ENCODE data around the gene FAM83F.

The FAM83F gene

DNA sequence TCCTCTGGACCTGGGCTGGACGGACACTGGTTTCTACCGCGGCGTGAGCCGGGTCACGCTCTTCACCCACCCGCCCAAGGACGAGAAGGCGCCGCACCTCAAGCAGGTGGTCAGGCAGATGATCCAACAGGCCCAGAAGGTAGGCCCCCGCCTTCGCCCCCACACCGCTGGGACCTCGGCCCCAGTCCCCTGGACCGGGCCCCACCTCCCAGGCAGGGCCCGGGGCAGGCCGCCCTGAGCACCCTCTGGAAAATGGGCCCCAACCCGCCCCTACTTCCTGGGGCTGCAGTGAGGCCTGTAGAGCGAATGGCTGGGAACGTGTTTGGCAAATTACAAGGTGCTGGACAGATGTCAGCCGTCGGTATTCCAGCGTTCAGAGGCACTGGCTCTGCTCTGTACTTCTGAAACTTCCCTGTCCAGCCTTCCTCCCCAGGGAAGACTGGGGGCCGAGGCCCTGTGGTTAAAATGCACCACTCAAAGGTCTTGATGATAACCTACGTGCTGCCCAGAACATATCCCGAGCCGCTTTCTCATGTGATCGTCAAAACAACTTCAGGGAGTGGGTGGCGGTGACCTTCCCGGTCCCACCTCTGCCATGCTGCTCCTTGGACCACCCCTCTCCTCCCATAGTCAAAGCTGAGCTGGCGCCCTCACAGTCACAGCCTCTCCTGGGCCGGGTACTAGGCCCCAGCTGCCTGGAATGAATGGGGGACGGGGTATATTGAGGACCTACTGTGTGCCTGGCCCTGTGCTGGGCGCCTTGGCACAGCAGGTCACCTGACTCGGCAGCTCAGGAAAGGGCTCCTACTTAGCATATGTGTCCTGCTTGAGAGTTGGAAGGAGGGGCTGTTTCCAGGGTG is 869 bp downstream of the FAM83F start:
- no peak for DNase-seq

DNA sequence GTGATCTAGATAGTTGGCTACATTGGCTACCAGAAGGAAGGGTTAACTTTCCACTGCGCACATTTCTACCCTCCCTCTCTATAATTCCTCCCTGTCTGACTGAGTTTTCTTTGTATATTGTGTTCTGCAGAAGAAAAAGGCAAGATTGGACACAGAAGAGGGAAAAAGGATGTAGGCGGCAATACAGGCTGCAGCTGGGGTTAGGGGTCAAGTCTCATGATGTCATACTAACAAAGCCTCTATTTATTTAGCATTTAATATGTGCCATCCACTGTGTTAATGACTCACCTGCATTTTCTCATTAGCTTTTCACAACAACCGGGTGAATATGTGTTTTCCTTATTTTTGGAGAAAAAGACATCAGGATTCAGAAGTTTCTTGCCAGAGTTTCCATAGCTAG is 2.0 kb downstream of the FAM83F start:
- no peak for DNase-seq

DNA sequence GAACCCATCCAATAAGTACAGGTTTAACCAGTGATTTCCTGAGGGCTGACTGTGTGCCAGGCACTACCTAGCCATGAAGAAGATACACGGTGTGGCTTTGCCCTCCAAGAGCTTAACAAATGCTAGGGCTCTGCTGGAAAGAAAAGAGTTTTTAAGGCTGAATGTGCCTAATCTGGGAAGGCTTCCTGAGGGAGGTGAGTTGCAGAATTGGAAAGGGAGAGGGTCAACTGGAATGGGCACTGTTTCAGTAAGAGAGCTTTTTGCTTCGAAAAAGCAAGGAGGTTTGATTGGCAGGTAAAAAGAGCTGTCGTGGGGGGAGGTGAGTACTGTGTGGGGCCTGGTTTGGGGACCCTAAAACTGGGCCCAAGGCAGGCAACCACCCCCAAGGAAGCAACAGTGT is 2.7 kb downstream of the FAM83F start:
- no peak for DNase-seq

DNA sequence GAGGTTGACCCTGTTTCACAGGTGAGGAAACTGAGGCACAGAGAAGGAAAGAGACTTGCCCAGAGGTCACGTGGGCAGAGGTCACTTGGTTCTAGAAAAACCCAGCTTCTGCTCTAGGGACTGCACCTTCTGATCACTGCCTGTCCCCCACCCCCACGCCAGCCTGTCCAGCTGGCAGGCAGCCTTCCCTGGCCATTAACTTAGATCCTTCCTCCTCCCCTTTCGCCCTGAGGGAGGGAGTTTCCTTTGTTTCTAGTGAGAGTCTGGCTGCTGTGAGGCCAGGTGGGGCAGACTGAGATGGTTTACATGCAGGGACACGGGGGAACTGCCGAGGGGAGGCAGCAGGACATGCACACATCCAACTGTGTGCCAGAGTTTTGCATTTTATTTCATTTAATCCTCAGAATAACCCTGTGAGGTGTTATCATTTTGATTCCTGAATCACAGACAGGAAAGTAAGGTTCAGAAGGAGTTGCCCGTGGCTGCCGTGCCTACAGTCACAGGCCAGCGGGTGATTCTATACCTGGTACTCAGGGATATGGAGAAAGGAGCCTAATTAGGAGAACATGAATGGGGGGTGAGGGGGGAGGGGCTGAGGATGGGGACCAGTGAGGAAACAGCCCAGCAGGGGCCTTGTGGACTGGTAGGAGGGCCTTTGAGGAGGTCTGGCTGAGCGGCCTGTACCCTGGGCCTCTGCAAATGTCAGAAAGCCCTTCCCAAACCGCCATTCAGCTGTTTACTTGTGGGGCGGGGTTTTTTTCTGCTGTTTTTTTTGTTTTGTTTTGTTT is 3.4 kb downstream of the FAM83F start:
- no peak for DNase-seq

DNA sequence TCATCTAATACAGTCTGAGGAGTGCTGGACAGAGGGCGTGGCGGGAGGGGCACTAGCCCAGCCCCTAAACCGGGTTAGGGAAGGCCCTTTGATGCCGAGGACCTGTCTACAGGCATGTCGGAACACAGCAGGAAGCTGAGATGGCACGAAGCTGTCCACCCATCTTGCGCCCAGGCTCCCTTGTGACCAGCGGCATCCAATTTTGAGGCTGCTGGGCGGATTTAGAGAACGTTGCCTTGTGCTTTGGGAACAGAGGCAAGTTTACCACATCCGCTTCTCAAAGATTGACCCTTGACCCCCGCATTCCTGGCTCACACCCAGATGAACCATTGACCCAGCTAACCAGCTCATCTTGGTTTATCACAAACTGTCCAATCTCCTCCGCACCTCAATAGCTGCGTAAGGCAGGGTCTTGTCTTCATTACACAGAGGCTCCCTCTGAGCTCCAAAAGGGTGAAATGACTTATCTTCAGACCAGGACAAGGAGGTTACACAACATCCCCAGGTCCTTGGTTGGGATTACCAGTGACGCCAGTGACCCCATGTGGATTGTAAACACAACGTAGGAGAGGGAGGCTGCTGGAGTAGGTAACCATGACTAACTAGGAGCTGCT is 4.5 kb downstream of the FAM83F start:
- peak; percentile 16 for DNase-seq

DNA sequence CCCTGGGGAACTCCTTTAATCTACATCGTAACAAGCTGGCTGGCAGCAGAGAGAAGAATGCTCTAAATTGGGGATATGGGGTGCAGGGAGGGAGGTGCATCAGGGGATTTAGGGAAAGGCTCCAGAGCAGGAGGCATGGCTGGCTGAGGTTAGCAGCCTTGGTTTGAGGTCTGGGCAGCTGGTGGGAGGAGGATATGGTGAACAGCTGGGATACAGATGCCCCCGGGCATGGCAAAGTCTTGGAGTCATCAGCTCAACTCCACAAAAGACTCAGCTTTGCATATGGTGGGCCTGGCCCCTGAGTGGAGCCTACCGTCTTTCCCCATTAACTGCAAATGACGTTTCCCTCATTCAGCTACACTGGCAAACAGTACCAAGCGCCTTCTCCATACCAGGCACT is 5.4 kb downstream of the FAM83F start:
- DNase-seq = no peak

DNA sequence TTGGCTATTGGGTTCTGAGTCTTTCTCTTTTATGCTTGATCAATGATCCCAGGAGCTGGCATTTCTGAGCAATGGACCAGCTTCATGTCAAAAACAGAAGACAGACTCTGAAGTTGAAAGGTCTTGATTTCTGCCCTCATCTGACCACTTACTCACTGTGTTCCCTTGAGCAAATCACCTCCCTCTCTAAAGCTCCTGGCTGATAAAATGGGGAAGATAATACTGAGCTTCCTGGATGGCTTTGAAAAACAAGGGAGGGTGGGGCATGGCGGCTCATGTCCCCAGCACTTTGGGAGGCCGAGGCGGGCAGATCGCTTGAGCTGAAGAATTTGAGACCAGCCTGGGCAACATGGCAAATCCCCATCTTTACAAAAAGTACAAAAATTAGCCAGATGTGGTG is 6.4 kb downstream of the FAM83F start:
- no peak for DNase-seq

DNA sequence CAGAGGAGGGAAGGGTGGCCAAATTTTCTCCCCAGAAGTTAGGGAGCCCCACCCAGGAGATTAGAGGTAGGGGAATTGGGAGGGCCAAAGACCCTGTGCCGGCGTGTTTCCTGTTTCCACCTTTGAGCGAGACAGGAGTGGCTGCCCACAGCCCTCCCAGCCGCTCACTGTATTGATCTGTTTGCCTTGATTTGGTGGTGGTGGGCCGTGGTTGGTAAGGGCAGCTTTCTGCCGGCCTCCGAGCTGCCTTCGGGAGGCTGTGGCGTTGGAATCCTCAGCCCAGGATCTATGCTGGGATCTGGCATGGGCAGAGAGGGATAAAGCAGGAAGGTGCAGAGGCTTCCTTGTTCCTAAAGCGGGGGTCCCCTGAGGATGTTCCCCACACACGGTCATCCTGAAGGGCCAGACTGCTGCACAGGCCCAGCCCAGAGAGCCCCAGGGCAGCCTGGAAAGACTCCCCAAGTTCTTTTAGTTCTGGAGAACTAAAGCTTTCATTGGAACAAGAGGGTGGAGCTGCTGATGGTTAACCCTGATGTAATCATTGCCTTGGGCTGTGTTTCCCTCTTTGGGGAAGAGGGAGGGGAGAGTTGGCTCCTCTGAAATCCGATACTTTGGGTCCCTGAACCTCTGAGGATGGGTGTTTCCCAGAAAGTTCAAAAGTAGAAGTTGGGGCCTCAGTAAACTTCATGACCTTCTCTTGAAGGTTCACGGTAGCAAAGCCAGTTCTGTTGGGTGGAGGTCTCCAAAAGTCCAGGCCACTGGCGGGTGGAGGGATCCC is 7.2 kb downstream of the FAM83F start:
- DNase-seq = no peak

DNA sequence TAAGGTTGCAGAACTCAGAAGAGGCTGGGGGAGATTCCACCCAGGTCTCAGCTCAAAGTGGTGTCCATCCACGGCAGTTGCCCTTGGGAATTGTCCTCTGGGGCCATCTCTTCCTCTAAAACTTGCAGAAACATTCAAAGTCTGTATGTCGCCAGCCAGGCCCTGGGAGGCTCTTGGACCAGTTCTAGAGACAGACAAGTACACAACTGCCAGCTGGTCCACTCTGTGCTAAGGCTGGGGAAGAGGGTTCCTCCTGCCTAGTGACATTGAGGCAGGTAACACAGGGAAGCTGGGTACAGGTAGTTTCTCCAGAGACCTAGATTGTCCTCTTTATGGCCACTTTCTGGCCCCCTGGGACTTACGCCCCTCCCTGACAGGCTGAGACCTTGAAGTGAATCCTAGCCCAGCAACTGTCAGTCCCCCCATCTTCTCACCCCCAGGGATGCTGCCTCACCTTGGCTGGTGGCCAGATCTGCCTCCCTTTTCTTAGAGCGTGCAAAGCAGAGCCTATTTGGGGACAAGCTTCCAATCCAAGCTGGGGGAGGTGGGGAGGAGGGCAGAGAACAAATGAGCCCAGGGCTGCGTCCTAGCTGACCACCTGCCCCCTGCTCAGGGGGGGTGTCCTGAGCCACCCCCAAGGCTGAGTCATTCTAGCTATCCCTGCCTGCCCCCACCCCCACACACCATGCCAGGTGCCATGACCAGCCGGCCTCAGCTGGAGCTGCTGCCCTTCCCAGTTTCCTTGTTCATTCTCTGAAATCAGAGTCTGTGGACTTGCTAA is 8.4 kb downstream of the FAM83F start:
- DNase-seq = no peak

DNA sequence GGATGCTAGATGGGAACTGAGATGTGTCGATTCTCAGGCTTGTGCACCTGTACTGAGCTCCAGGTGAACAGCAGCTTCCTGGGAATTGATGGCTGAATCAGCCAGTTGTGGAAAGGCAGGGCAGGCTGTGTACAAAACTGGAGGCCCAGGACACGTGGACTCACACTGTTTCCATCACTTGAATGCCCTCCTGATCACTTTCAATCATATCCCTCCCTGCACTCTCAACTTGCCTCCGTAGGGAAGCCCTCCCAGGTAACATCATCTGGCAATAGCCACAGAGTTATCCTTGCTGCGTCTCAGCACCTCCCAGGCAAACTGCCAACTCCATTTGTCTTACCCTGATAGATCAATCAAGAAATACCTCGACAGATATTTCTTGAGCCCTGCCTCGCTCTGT is 10.1 kb downstream of the FAM83F start:
- no peak for DNase-seq

DNA sequence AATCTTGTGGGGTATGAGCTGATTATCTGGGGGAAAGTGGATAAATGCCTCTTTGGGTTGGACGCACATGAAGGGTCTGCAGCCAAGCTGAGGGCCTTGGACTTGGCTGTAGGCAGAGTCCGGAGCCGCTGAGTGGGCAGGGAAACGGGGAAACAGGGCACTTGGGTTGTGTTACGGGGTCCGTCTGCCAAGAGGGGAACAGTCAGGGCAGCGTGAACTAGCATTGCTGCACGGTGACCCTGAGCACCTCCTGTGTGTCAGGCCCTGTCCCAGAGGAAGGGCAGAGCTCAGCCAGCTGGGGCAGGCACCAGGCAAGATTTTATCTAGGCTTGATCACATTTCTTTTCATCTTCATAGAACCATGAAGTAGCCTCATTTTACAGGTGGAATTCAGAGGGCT is 11.9 kb downstream of the FAM83F start:
- no peak for DNase-seq

DNA sequence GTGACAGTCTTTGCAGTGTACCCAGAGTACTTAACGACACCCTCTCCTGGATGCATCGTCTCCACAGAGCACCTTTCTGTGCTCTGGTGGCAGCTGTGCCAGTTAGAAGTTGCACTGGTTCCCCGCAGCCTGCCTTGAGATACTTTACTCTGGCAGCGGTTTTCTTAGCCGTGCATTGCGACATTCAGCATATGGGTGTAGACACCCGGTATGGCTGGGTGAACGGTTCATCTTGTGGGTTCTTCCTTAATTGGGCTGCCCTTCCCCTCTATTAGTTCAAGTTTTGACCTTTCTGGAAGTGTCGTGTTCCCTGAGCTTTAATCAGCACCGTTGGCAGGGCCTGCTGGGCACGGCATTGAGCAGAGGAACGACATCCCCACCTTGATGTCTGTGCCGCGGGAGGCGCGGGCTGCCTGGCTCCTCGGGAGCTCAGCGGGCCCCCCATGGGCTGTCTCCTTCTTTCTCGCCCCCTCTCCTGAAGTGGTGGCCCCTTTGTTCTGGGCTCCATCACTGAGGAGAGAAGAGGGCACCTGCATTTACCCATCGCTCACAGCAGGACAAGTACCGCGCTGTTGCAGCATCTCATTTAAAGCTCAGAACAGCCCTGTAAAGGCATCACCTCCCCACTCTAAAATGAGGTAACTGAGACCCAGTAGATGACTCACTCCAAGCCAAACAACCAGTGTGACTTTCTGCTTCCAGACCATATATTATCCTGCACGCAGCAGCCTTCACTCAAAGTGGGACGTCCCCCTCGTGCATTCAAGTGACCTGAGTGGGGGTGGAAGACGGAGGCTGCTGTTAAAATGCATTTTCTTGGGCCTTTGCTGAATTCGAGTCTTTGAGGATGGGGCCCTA is 13.3 kb downstream of the FAM83F start:
- no peak for DNase-seq

DNA sequence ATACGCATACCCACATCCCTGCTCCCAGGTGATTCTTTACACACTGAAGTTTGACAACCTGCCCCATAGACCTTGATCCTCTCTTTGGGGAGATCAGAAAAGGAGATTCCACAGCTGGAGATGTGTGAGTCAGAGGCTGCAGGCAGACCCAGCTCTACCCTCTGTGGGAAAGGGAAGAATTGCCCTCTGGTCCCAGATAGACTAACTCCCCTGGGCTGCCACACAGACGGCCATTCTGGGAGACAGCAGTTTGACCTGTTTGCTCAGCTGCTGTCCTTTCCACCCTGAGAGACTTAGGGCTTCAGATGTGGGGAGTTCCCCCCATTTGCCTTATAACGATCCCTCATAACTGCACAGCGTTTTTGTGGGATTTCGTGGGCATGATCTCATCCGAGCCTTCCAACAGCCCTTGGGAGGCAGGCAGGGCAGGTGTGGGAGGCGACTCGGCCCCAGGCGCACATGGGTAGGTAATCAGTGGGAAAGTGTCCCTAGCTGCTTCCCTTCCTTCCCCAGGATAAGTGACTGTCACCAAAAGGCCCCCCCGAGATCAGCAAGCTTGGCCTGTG is 14.1 kb downstream of the FAM83F start:
- no peak for DNase-seq

DNA sequence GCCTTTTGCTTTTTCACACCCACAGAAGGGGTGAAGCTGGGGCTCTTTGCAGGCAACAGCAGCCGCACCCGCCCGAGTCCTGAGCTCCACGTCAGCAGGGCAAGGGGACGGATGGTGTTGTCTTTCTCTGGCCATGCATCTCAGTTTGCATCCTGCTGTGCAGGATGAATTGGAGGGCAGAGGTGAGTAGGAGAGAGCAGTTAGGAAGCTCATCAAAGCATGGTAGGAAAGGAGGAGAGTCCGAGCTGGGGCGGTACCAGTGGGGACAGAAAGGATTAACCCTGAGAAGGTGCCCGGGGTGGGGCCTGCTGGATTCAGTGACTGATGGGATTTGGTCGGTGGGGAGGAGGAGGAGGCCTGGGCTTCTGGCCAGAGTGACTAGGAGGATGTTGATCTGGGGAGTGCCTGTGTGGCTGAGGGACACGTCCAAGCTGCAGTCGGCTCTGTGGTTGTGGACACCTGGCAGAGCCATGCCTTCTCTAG is 14.6 kb downstream of the FAM83F start:
- DNase-seq = no peak

DNA sequence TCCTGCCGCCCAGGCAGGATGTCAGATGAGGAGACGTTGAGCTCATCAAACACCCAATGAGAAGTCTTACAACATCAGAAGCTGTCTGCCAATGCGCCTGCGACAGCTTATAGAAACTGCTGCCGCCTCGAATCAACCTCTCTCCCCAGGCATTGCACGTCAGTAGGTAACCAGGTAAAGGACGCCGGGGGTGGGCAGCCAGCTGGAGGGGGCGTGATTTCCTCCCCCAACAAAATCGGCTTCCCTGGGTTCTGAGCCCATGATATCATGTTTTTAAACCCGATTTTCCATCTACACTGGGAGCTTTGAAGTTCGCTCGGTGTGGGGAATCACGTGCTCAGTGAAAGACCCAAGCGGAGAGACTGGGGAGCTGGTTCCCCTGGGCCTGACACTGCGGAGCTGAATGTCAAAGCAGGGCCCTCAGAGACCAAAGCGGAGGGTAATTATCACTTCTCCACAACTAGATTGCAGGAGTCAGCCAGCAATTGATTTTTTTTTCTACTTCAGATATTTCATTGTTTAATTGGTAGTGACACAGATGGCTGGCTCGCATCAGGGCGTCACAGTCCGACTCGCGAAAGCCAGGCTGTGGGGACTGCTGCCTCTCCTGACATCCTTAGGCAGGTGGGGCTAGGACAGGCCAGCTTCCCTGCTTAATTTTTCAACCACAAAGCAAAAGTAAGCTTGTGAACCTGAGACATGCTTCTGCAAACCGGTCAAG is 15.4 kb downstream of the FAM83F start:
- DNase-seq = no peak

DNA sequence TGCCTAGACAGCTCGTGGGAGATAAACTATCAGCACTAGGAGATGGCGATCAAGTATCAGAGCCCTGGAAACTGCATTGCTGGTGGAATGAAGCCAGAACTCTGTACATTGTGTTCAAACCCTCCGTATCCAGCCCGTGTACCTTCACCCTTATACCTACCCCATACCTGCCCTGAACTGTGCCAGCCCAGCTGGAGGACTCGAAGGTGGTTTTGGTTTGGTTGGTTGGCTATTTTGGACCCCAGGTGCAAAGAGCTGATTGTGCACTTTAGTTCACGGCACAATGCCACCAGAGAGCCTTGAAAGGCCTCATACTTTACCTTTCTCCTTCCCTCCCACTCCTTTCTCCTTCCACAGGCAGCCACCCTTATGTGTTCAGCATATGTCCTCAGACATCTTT is 16.0 kb downstream of the FAM83F start:
- DNase-seq = no peak

DNA sequence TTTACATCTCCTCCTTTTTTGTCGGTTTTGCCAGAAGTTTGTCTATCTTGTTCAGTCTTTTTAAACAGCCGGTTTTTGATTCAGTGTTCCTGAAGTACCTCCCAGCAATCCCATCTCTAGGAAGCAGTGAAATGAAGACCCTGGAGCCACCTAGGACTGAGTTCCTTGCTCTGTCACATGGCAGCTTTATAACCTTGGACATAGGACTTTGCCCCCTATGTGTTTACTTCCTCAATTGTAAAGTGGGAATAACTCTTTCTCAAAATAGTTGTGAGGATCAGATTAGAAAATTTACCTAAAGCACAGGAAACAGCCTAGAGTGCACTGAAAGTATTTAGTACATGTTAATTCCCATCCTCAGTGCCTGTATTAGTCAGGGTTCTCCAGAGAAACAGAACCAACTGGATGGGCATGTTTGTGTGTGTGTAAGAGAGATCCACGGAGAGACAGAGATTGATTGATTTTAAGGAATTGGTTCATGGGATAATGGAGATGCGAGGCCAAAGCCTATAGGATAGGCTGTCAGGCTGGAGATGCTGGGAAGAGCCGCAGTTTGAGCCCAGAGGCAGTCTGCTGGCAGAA is 20.0 kb downstream of the FAM83F start:
- no peak for DNase-seq

DNA sequence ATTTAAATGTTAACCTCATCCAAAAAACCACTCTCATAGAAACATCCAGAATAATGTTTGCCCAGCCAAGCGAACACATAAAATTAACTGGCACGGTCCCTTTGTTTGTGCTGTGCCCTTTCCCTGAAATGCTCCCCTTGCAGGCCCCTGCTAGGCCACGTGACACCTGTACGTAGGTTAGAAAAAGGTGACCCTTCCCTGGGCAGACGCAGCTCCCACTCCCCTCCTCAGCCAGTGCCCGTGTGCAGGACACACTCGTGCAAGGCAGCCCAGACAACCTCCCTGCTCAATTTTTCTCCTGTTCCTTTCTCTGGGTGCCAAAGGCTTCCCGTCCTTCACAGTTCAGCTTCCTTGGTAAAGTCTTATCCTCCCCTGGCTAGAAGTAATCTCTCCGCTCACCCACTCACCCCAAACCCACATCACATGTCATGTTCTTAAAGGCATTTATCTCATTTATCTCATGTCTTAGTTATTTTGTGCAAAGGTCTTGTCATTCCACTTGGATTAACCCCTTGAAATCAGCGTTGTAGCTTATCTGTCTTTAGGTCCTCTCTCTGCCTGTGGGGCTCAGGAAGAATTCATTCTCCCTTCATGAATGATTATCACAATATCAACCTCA is 20.7 kb downstream of the FAM83F start:
- no peak for DNase-seq

DNA sequence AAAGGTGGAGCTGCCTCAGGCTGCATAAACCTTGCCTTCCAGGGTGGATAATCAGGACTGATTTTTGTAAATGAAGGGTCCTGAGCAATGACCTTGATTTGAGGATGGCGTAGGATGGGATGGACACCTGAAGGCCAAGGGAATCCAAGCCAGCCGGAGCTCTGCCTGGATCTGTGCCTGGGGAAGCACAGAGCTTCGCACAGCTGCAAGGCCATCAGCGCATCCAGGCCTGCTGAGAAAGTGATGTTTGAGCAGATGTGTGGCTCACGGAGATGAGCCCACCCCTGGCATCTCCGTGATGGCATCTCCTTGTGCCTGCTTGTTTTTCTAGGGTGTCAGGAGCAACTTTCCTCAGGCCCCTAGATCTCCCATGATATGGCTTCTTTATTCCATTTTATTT is 23.3 kb downstream of the FAM83F start:
- DNase-seq = no peak
